ENCODE results near the gene ATF2. TPM values are rescaled to one million over a fixed set of nuclear protein-coding genes. Genes with fewer than 3 reads are reported as not detected.

ATF2 gene
- total RNA-seq (10 to 100 TPM; 52.2 to 54.0 TPM), total RNA-seq (76.7 to 95.7 reads per million in 2 donors)

GRCh38 chr2:175167792-175168563 lies at the start of gene ATF2:
ATF2 (minus strand) TSS chr2:175168203; CDS start chr2:175136443, 31,760 bp downstream.
- DNase-seq, result peak; percentile 95 to 98 (median 95)
- Mint-ChIP-seq H3K27me3 (no peaks in the 10 kb centered on the region), H3K27ac (peak within 1 kb of the TSS; percentile 98), H3K4me3 (peak within 1 kb of the TSS; percentile 98), H3K4me1 (peaks cover 29% of the 10 kb centered on the region), H3K36me3 (ENCODE audit: low read depth) (peaks cover 2% of the 10 kb centered on the region)
- ATAC-seq, result peak; percentile 92
- H3K9me3 ChIP-seq (ENCODE audit: control insufficient read depth, low read length, poor library complexity, severe bottlenecking), result no peaks in the 10 kb centered on the region

- H3K9me3 ChIP-seq (ENCODE audit: control insufficient read depth, low read length, poor library complexity, severe bottlenecking), result no peaks in the 10 kb centered on the region
- Mint-ChIP-seq H3K4me3 (no peak overlapping the region), H3K4me1 (no peaks in the 10 kb centered on the region), H3K27me3 (peaks cover 16% of the 10 kb centered on the region), H3K36me3 (ENCODE audit: low read depth) (no peaks in the 10 kb centered on the region), H3K27ac (no peak overlapping the region)
- ATAC-seq (no peak), DNase-seq (no peak)
Measured at GRCh38 chr2:175207741-175208438, 39.9 kb upstream of the ATF2 start.

GRCh38 chr2:175206866-175207265 lies 38.9 kb upstream of the ATF2 start:
- H3K4me1 Mint-ChIP-seq, result no peaks in the 10 kb centered on the region
- no peak overlapping the region for H3K27ac Mint-ChIP-seq
- no peak overlapping the region for H3K4me3 Mint-ChIP-seq
- H3K9me3 ChIP-seq (ENCODE audit: control insufficient read depth, low read length, poor library complexity, severe bottlenecking), result no peaks in the 10 kb centered on the region
- DNase-seq, result no peak
- ATAC-seq, result no peak
- H3K27me3 Mint-ChIP-seq, result peaks cover 19% of the 10 kb centered on the region
- no peaks in the 10 kb centered on the region for H3K36me3 Mint-ChIP-seq (ENCODE audit: low read depth)

- Mint-ChIP-seq H3K27me3 (peaks cover 16% of the 10 kb centered on the region), H3K4me1 (no peaks in the 10 kb centered on the region), H3K36me3 (ENCODE audit: low read depth) (no peaks in the 10 kb centered on the region), H3K27ac (no peak overlapping the region), H3K4me3 (no peak overlapping the region)
- no peak for DNase-seq
- ATAC-seq, result no peak
- H3K9me3 ChIP-seq (ENCODE audit: control insufficient read depth, low read length, poor library complexity, severe bottlenecking), result no peaks in the 10 kb centered on the region
Measured at GRCh38 chr2:175205523-175205922, 37.5 kb upstream of the ATF2 start.

GRCh38 chr2:175203621-175204496 lies 35.9 kb upstream of the ATF2 start:
- no peaks in the 10 kb centered on the region for H3K4me1 Mint-ChIP-seq
- DNase-seq (peak in 1 of 3 donors; percentile 16), ATAC-seq (peak; percentile 87)
- H3K27ac Mint-ChIP-seq, result no peak overlapping the region
- H3K27me3 Mint-ChIP-seq, result peaks cover 16% of the 10 kb centered on the region
- no peak overlapping the region for H3K4me3 Mint-ChIP-seq
- peaks cover 3% of the 10 kb centered on the region for H3K36me3 Mint-ChIP-seq (ENCODE audit: low read depth)
- no peaks in the 10 kb centered on the region for H3K9me3 ChIP-seq (ENCODE audit: control insufficient read depth, low read length, poor library complexity, severe bottlenecking)

- H3K4me1 Mint-ChIP-seq, result peaks cover 3% of the 10 kb centered on the region
- DNase-seq (no peak), ATAC-seq (no peak)
- H3K36me3 Mint-ChIP-seq (ENCODE audit: low read depth), result peaks cover 12% of the 10 kb centered on the region
- no peak overlapping the region for H3K27ac Mint-ChIP-seq
- H3K9me3 ChIP-seq (ENCODE audit: control insufficient read depth, low read length, poor library complexity, severe bottlenecking), result no peaks in the 10 kb centered on the region
- H3K4me3 Mint-ChIP-seq, result no peak overlapping the region
- H3K27me3 Mint-ChIP-seq, result peaks cover 34% of the 10 kb centered on the region
Measured at GRCh38 chr2:175195012-175195411, 27.0 kb upstream of the ATF2 start.

- Mint-ChIP-seq H3K36me3 (ENCODE audit: low read depth) (peaks cover 4% of the 10 kb centered on the region), H3K4me3 (no peak overlapping the region), H3K27me3 (peaks cover 25% of the 10 kb centered on the region), H3K4me1 (peaks cover 3% of the 10 kb centered on the region), H3K27ac (no peak overlapping the region)
- no peaks in the 10 kb centered on the region for H3K9me3 ChIP-seq (ENCODE audit: control insufficient read depth, low read length, poor library complexity, severe bottlenecking)
- no peak for ATAC-seq
- DNase-seq, result no peak
Measured at GRCh38 chr2:175188761-175189160, 20.8 kb upstream of the ATF2 start.

- H3K4me3 Mint-ChIP-seq, result no peak overlapping the region
- DNase-seq, result no peak
- H3K9me3 ChIP-seq (ENCODE audit: control insufficient read depth, low read length, poor library complexity, severe bottlenecking), result no peaks in the 10 kb centered on the region
Measured at GRCh38 chr2:175187378-175187777, 19.4 kb upstream of the ATF2 start.

GRCh38 chr2:175183674-175184073 lies 15.7 kb upstream of the ATF2 start:
- H3K27ac Mint-ChIP-seq, result no peak overlapping the region
- no peaks in the 10 kb centered on the region for H3K9me3 ChIP-seq (ENCODE audit: control insufficient read depth, low read length, poor library complexity, severe bottlenecking)
- ATAC-seq, result no peak
- peaks cover 15% of the 10 kb centered on the region for H3K4me1 Mint-ChIP-seq
- no peak overlapping the region for H3K4me3 Mint-ChIP-seq
- DNase-seq, result no peak
- no peaks in the 10 kb centered on the region for H3K36me3 Mint-ChIP-seq (ENCODE audit: low read depth)
- peaks cover 5% of the 10 kb centered on the region for H3K27me3 Mint-ChIP-seq

More at GRCh38 chr2:175187378-175187777, 19.4 kb upstream of the ATF2 start:
- ATAC-seq, result peak; percentile 50
- Mint-ChIP-seq H3K36me3 (ENCODE audit: low read depth) (peaks cover 4% of the 10 kb centered on the region), H3K4me1 (no peaks in the 10 kb centered on the region), H3K27me3 (peaks cover 25% of the 10 kb centered on the region), H3K27ac (no peak overlapping the region)

- Mint-ChIP-seq H3K36me3 (ENCODE audit: low read depth) (no peaks in the 10 kb centered on the region), H3K27me3 (no peaks in the 10 kb centered on the region), H3K4me1 (peaks cover 15% of the 10 kb centered on the region), H3K27ac (peak overlapping the region; percentile 53), H3K4me3 (peak overlapping the region; percentile 96)
- DNase-seq (no peak), ATAC-seq (no peak)
- H3K9me3 ChIP-seq (ENCODE audit: control insufficient read depth, low read length, poor library complexity, severe bottlenecking), result no peaks in the 10 kb centered on the region
Measured at GRCh38 chr2:175181877-175182308, 13.9 kb upstream of the ATF2 start.

- ATAC-seq, result peak; percentile 91
- Mint-ChIP-seq H3K4me3 (peak within 1 kb of the TSS; percentile 96), H3K27me3 (no peaks in the 10 kb centered on the region), H3K36me3 (ENCODE audit: low read depth) (peaks cover 2% of the 10 kb centered on the region), H3K27ac (peak within 1 kb of the TSS; percentile 53), H3K4me1 (peaks cover 18% of the 10 kb centered on the region)
- no peaks in the 10 kb centered on the region for H3K9me3 ChIP-seq (ENCODE audit: control insufficient read depth, low read length, poor library complexity, severe bottlenecking)
- peak; percentile 81 to 84 (median 82) for DNase-seq
Measured at GRCh38 chr2:175181104-175181876, 13.3 kb upstream of the ATF2 start, which contains the start of gene ATP5MC3. ATP5MC3 (minus strand) TSS chr2:175181710; CDS start chr2:175181393, 317 bp downstream.

GRCh38 chr2:175180701-175181103 lies 12.7 kb upstream of the ATF2 start:
- DNase-seq (peak; percentile 7 to 27 (median 17)), ATAC-seq (peak; percentile 62)
- Mint-ChIP-seq H3K27ac (peak overlapping the region; percentile 53), H3K27me3 (no peaks in the 10 kb centered on the region), H3K4me1 (peaks cover 18% of the 10 kb centered on the region), H3K36me3 (ENCODE audit: low read depth) (peaks cover 2% of the 10 kb centered on the region), H3K4me3 (peak overlapping the region; percentile 96)
- no peaks in the 10 kb centered on the region for H3K9me3 ChIP-seq (ENCODE audit: control insufficient read depth, low read length, poor library complexity, severe bottlenecking)

Data from T-helper 17 cell (primary cell).